K562 (cell line): ENCODE data around the gene ARID4B. TPM values are rescaled to one million over a fixed set of nuclear protein-coding genes. Genes with fewer than 3 reads are reported as not detected.

Experiments used
- CC2D1A ChIP-seq: fragments of 450-650 bp; IDR thresholded peaks from 2 replicates; pipeline ENCODE4 v1.6.1; 2017; ENCODE audit warnings: mild to moderate bottlenecking
- EGR1 ChIP-seq: fragments of 450-650 bp; conservative IDR thresholded peaks from 2 replicates; pipeline ENCODE4 v1.6.1; 2017; ENCODE audit warnings: mild to moderate bottlenecking
- FOXJ3 ChIP-seq: sonication (generic); formaldehyde crosslinking; IDR thresholded peaks from 2 replicates; pipeline ENCODE4 v1.4.0; 2020; ENCODE audit warnings: mild to moderate bottlenecking, missing genetic modification reagents
- FUS ChIP-seq: fragments of 200-400 bp; formaldehyde crosslinking; optimal IDR thresholded peaks from 2 replicates; pipeline ENCODE3; 2017; ENCODE audit warnings: low read depth, low read length
- MED1 ChIP-seq: sonication (generic); formaldehyde crosslinking; IDR thresholded peaks from 2 replicates; pipeline ENCODE4 v1.8.1; 2023; ENCODE audit warnings: missing genetic modification reagents, borderline replicate concordance
- POLR2B ChIP-seq: fragments of 450-650 bp; IDR thresholded peaks from 2 replicates; pipeline ENCODE4 v1.6.1; 2018; ENCODE audit warnings: low read depth; ENCODE audit not compliant: partially characterized antibody
- POLR2H ChIP-seq: IDR thresholded peaks from 2 replicates; pipeline ENCODE4 v1.6.1; 2016; ENCODE audit warnings: missing genetic modification characterization, low read depth, mild to moderate bottlenecking, control low read depth, missing compliant biosample characterization, moderate library complexity
- SAFB ChIP-seq: fragments of 200-400 bp; formaldehyde crosslinking; IDR thresholded peaks from 2 replicates; pipeline ENCODE4 v1.6.1; 2017; ENCODE audit warnings: low read depth, low read length, borderline replicate concordance
- SAP30 ChIP-seq: fragments of 200-600 bp; sonication (generic); IDR thresholded peaks from 2 replicates; pipeline ENCODE4 v1.6.1; 2012; ENCODE audit warnings: borderline replicate concordance, low read depth, mild to moderate bottlenecking, moderate library complexity, low read length, control low read depth, inconsistent platforms; ENCODE audit not compliant: insufficient read depth, poor library complexity, severe bottlenecking
- SMAD2 ChIP-seq: fragments of 150-350 bp; IDR thresholded peaks from 2 replicates; pipeline ENCODE4 v1.6.1; 2014; ENCODE audit warnings: low read depth, mild to moderate bottlenecking, low read length
- SNIP1 ChIP-seq: fragments of 450-650 bp; IDR thresholded peaks from 2 replicates; pipeline ENCODE4 v1.7.1; 2017; ENCODE audit warnings: low read depth, mild to moderate bottlenecking
- TCFL5 ChIP-seq: fragments of 250-450 bp; sonication (Bioruptor Pico); conservative IDR thresholded peaks from 2 replicates; pipeline ENCODE4 v1.6.1; 2021; ENCODE audit warnings: mild to moderate bottlenecking, moderate library complexity, matching md5 sums
- ZC3H4 ChIP-seq: sonication (generic); formaldehyde crosslinking; IDR thresholded peaks from 2 replicates; pipeline ENCODE4 v1.9.0; 2021; ENCODE audit warnings: missing genetic modification reagents, borderline replicate concordance
- ZNF324 ChIP-seq: fragments of 250-450 bp; sonication (Bioruptor Pico); IDR thresholded peaks from 2 replicates; pipeline ENCODE4 v1.4.0; 2020; ENCODE audit warnings: mild to moderate bottlenecking
- polyA plus RNA-seq, 8 experiments: library from polyadenylated mRNA; depleted of rRNA in 4 of 8; stranded (reverse) in 5 of 8; unstranded in 3 of 8; fragments of >200 nt; fragmentation: Nextera tagmentation in 2 of 8; fragmentation: Illumina TruSeq in 1 of 8; extraction: Ambion mirVana in 2 of 8; extraction: Trizol in 1 of 8; gene quantifications; 2 replicates each; pipeline versions ENCODE4 v1.2.1 to v1.2.3, GENCODE V29; 2011 to 2014; ENCODE audit warnings: inconsistent platforms in 1 of 8, missing spikeins in 1 of 8
- total RNA-seq, 7 experiments: library from RNA; depleted of rRNA in 6 of 7; stranded (reverse); fragments of >200 nt in 6 of 7; fragmentation: Illumina TruSeq in 2 of 7; extraction: Trizol in 2 of 7; gene quantifications; 2 replicates each; pipeline versions ENCODE4 v1.2.1 to v1.2.3, GENCODE V29; 2011 to 2021; ENCODE audit warnings: low replicate concordance in 1 of 7
- TF ChIP-seq, protein P1 (sequence below): fragments of 250-450 bp; sonication (Bioruptor Pico); IDR thresholded peaks from 2 replicates; pipeline ENCODE4 v1.8.0; 2022; ENCODE audit warnings: inconsistent platforms, mild to moderate bottlenecking, moderate library complexity, borderline replicate concordance
- TF ChIP-seq, protein P2 (sequence below): sonication (generic); formaldehyde crosslinking; IDR thresholded peaks from 2 replicates; pipeline ENCODE4 v1.8.1; 2023; ENCODE audit warnings: mild to moderate bottlenecking, missing genetic modification reagents
- TF ChIP-seq, protein P3 (sequence below): sonication (generic); formaldehyde crosslinking; IDR thresholded peaks from 2 replicates; pipeline ENCODE4 v1.5.0; 2020; ENCODE audit warnings: missing genetic modification reagents
- TF ChIP-seq, protein P4 (sequence below), 2 experiments: fragments of 450-650 bp in 1 of 2; IDR thresholded peaks; 2 replicates each; pipeline ENCODE4 v1.6.1; 2011 to 2017; ENCODE audit warnings: low read depth in 2 of 2, antibody characterized with exemption in 1 of 2, borderline replicate concordance in 1 of 2, low read length in 1 of 2, mild to moderate bottlenecking in 1 of 2, mixed read lengths in 1 of 2; ENCODE audit not compliant: control insufficient read depth in 1 of 2
- TF ChIP-seq, protein P5 (sequence below): sonication (generic); formaldehyde crosslinking; IDR thresholded peaks from 2 replicates; pipeline ENCODE4 v1.9.0; 2022; ENCODE audit warnings: mild to moderate bottlenecking, missing genetic modification reagents

Gene ARID4B
- total and polyA plus RNA-seq, 9 of the 15 experiments (the other 6 are each of a cell fraction or from before 2014, with no cell fraction given): 8.4 to 38.9 (median 18.5) TPM

DNA sequence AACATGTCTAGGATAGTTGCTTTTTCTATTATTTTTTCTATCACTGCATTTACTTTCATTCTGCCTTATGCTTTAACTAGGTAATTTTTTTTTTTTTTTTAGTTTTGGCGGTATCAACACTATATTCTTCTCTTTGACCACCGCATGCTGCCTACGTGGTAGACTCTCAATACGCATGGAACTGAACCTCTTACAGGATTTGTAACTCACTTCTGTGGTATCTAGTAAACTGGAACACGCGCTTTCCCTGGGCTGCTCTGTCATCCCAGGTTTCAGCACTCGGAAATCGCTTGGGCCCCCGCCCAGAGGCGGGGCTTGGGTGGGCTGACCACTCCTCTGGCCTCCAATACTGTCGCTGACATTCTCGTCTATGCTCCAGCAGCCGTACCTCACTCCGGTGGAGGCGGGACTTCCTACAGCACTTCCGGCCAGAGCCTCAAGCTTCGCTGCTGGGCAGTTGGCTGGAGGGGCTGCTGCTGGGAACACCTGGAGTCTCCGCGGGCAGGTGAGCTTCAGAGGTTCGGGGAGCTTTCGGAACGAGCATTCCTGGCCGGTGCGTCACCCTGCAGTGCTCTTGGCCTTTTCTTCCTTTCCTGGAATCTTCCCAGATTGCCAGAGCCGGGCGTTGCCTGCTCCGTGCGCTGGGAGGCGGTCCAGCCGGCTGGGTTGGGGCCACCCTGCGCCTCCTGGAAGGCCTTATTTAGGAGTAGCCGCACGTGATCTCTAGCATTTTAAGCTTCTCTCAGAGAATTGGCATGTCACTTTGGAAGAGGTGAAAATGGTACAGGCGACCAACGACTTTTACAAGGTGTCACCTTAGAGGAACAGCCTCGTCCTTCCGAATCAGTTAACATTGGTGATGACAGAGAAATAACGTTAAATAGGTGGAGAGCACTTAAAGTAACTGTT lies 39.3 kb upstream of the ARID4B start, which contains the start of gene TBCE (continued):
- TF ChIP-seq, protein P1, sequence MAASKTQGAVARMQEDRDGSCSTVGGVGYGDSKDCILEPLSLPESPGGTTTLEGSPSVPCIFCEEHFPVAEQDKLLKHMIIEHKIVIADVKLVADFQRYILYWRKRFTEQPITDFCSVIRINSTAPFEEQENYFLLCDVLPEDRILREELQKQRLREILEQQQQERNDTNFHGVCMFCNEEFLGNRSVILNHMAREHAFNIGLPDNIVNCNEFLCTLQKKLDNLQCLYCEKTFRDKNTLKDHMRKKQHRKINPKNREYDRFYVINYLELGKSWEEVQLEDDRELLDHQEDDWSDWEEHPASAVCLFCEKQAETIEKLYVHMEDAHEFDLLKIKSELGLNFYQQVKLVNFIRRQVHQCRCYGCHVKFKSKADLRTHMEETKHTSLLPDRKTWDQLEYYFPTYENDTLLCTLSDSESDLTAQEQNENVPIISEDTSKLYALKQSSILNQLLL (CRISPR knock-in tag): no peak
- TF ChIP-seq SMAD2: no peak
- TF ChIP-seq, protein P2, sequence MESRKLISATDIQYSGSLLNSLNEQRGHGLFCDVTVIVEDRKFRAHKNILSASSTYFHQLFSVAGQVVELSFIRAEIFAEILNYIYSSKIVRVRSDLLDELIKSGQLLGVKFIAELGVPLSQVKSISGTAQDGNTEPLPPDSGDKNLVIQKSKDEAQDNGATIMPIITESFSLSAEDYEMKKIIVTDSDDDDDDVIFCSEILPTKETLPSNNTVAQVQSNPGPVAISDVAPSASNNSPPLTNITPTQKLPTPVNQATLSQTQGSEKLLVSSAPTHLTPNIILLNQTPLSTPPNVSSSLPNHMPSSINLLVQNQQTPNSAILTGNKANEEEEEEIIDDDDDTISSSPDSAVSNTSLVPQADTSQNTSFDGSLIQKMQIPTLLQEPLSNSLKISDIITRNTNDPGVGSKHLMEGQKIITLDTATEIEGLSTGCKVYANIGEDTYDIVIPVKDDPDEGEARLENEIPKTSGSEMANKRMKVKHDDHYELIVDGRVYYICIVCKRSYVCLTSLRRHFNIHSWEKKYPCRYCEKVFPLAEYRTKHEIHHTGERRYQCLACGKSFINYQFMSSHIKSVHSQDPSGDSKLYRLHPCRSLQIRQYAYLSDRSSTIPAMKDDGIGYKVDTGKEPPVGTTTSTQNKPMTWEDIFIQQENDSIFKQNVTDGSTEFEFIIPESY: no peak
- no peak for TF ChIP-seq EGR1
- TF ChIP-seq SNIP1: 0 out of 2 replicates have a peak, but pooled peaks have one; percentile 19
- TF ChIP-seq CC2D1A: no peak; the same call in 1 of the 2 replicates
- no peak for TF ChIP-seq FUS
- TF ChIP-seq MED1 (CRISPR knock-in tag): no peak
- TF ChIP-seq, protein P3, sequence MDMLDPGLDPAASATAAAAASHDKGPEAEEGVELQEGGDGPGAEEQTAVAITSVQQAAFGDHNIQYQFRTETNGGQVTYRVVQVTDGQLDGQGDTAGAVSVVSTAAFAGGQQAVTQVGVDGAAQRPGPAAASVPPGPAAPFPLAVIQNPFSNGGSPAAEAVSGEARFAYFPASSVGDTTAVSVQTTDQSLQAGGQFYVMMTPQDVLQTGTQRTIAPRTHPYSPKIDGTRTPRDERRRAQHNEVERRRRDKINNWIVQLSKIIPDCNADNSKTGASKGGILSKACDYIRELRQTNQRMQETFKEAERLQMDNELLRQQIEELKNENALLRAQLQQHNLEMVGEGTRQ (CRISPR knock-in tag): peak; percentile 91
- TF ChIP-seq, protein P4, sequence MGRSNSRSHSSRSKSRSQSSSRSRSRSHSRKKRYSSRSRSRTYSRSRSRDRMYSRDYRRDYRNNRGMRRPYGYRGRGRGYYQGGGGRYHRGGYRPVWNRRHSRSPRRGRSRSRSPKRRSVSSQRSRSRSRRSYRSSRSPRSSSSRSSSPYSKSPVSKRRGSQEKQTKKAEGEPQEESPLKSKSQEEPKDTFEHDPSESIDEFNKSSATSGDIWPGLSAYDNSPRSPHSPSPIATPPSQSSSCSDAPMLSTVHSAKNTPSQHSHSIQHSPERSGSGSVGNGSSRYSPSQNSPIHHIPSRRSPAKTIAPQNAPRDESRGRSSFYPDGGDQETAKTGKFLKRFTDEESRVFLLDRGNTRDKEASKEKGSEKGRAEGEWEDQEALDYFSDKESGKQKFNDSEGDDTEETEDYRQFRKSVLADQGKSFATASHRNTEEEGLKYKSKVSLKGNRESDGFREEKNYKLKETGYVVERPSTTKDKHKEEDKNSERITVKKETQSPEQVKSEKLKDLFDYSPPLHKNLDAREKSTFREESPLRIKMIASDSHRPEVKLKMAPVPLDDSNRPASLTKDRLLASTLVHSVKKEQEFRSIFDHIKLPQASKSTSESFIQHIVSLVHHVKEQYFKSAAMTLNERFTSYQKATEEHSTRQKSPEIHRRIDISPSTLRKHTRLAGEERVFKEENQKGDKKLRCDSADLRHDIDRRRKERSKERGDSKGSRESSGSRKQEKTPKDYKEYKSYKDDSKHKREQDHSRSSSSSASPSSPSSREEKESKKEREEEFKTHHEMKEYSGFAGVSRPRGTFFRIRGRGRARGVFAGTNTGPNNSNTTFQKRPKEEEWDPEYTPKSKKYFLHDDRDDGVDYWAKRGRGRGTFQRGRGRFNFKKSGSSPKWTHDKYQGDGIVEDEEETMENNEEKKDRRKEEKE (IDR thresholded peaks at IDR 0.05; ENCODE audit: borderline replicate concordance in 1 of 2, control insufficient read depth in 1 of 2, low read depth in 2 of 2, low read length in 1 of 2): no peak
- TF ChIP-seq ZNF324 (CRISPR knock-in tag): no peak
- no peak for TF ChIP-seq TCFL5 (CRISPR knock-in tag)
- TF ChIP-seq SAP30: peak; percentile 78
- TF ChIP-seq POLR2B: peak; percentile 98
- TF ChIP-seq POLR2H (tag): peak; percentile 88
- TF ChIP-seq, protein P5, sequence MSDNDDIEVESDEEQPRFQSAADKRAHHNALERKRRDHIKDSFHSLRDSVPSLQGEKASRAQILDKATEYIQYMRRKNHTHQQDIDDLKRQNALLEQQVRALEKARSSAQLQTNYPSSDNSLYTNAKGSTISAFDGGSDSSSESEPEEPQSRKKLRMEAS: peak; percentile 91
- no peak for TF ChIP-seq ZC3H4 (CRISPR knock-in tag)
- TF ChIP-seq FOXJ3 (CRISPR knock-in tag): no peak
- TF ChIP-seq SAFB: no peak
